NCI-H82 (cell line): ENCODE data around the gene SCN1B.
"Not testable (repeated sequence)": the region's sequence is repeated elsewhere in the genome, so short reads cannot be mapped to it uniquely, and the experiment has no call there.

Experiments
- DNase-seq: peaks from one replicate; lab custom pipeline; 2025; lab: John Stamatoyannopoulos, UW

SCN1B gene

DNA sequence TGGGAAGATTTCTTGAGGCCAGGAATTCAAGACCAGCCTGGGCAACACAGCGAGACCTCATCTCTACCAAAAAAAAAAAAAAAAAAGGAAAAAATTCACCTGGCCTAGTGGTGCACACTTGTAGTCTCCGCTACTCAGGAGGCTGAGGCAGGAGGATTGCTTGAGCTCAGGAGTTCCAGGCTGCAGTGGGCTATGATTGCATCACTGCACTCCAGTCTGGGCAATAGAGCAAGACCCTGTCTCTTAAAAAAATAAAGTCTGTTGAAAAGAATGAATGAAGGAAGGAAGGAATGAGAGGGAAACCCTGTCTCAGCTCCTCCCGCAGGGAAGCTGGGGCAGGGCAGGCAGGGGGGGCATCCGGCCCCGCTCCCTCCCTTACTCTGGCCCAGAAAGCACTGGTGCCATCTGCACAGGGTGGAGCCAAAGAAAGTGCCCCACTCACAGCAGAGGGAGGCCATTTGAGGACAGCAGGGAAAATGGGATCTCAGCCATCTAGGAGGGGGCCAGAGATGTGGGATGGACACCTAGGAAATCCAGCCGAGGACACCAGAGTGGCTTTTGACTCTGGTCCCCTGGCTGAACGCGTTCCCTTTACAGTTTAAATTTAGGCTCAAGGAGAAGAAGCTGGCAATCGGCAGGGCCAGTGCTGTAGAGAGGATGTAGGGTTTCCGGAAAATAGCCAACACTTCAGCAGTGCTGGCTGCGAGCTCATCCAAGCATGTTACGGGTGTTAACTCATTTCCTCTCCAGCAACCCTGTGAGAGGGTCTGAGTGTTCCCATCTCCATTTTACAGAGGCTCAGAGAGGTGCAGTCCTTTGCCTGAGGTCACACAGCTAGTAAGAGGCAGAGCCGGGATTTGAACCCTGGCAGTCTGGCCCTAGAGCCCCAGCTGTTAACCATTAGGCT, 7.7 kb downstream of the SCN1B start:
- DNase-seq: peak; percentile 85

DNA sequence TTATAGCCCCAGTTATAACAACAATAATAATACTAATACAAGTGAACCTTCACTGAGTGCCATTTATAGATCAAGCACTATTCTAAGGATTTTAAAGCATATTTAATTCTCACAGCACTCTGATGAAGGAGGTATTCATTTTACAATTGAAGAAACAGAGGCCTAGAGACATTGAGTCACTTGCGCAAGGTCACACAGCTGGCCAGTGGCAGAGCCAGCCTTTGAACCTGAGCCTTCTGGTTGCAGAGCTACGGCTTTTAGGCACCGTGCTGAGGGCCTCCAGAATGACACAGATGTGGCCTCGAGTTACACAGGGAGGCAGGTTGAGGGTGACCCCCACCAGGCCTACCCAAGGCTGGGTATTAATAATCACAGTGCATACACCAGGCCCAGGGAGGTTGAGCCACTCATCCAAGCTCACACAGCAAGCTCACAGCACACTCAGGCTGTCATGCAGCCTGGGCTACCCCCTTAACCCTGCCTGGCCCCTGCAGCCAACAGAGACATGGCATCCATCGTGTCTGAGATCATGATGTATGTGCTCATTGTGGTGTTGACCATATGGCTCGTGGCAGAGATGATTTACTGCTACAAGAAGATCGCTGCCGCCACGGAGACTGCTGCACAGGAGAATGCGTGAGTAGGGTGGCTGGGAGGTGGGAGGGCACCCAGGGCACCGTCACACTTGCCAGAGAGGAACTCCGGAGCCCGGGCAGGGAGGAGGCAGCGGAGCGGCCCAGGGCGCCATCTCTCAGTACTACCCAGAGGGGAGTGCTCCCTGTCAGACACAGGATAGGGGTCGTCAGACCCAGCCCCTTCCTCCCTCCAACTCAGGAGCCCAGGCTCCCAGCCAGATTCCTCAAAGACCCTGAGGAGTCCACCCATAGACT, 8.6 kb downstream of the SCN1B start:
- peak; percentile 88 for DNase-seq

DNA sequence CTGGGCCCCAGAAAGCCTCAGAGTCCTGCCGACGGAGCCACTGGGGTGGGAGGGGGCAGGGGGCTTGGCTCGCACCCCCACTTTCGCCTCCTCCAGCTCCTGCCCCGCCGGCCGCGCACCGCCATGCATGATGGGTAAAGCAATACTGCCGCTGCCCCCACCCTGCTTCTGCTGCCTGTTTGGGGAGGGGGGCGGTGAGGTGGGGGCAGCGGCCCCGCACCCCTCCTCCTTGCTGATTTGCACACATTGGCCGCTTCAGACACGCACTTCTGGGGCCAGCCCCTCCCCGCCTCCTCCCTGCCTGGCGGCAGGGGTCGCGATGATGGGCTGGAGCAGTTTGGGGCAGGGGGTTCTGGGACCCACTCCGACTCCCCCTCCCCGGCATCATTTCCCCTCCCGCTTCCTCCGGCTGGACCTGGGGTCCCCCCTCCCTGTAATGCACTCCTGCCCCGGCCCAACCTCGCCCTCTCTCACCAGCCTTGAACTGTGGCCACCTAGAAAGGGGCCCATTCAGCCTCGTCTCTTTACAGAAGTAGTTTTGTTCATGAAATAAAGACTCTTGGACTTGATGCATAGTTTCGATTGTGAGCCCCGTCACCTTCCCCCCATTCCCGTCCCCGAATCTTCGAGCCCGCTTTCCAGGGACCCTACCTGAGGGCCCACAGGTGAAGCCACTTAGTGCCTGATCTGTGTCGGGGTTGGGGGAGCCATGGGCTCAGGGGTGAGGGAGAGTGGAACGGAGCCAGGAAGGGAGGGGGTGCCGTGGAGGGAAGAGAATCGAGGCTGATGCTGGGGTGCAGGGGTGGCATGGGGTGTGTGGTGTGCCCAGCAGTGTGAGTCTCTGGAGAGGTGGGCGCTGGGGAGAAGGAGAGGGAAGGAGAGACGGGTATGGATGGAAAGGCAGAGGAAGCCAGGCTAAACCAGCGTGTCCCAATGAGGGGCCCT, 9.9 kb downstream of the SCN1B start:
- no peak for DNase-seq

DNA sequence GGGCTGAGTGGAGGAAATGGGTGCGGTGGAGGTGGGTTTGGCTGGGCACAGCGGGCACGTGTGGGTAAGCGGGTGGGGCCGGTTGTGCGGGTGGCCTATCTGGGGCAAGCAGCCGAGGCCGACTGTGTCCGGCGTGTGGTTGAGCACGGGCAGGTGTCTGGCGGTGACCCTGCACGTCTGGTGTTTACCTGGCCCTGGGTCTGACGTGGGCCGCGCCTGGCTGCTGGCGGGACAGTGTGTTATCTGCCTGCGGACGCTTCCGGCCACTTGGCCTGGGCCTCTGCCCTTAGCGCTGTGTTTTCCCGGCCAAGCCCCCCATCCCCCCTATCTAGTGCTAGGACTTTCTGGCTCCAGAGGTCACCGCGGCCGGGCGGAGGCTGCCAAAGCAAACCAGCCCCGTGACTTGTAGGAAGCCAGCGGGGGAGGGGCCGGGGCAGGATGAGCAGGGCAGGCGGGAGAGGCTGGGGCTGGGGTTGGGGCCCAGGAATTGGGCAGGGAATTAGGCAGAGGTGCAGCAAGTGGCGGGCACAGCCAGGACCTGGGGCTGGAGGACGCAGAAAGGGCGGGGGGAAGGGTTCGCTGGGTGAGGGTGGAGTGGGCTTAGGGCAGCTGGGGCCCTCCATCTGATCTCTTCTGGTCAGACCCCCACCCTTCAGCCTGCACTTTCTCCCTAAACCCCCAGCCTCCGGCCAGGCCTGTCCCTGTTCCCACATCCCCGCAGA, 10.7 kb downstream of the SCN1B start:
- peak; percentile 13 for DNase-seq

DNA sequence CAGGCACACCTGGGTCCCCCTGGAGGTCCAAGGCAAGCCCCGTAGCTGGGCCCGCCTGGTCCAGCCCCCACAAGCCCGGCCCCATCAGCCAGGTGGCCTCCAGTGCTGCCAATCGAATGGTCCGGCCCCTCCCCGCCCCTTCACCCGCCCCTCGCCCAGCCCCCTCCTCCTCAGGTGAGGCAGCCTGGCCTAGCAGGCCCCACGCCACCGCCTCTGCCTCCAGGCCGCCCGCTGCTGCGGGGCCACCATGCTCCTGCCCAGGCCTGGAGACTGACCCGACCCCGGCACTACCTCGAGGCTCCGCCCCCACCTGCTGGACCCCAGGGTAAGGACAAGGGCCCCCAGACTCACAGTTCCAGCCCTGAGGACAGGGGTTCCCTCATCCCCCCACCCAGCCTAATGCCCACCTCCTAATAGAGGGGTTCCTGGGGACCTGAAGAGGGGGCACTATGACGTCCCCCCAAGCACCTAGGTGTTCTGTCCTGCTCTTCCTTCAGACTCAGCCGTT, 11.3 kb downstream of the SCN1B start, which contains the start of gene HPN:
Gene HPN, plus strand, starts transcription at position 174 of the 508 bp plus-strand sequence. CDS start 786 bp downstream, outside the sequence.
- no peak for DNase-seq

DNA sequence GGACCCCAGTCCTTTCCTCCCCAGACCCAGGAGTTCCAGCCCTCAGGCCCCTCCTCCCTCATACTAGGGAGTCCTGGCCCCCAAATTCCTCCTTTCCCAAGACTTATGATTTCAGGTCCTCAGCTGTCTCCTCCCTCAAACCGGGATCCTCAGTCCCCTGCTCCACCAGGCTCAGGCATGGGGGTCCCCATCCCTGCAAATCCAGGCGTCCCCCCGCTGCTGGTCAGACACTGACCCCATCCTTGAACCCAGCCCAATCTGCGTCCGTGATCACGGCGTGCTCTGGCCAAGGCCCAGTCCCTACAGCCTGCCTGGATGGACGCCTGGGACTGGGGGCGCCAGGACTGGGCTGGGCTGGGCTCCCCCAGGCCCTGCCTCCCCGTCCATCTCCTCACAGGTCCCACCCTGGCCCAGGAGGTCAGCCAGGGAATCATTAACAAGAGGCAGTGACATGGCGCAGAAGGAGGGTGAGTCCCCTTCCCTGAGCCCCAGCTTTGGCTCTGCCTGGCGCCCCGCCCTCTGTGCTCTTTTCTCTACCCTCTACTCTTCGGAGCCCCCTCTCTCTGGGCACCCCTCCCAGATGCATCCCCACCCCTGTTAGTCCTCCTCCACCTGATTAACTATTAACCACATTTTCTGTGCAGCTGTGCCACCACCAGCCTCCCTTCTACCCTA, 11.9 kb downstream of the SCN1B start:
- DNase-seq: no peak

DNA sequence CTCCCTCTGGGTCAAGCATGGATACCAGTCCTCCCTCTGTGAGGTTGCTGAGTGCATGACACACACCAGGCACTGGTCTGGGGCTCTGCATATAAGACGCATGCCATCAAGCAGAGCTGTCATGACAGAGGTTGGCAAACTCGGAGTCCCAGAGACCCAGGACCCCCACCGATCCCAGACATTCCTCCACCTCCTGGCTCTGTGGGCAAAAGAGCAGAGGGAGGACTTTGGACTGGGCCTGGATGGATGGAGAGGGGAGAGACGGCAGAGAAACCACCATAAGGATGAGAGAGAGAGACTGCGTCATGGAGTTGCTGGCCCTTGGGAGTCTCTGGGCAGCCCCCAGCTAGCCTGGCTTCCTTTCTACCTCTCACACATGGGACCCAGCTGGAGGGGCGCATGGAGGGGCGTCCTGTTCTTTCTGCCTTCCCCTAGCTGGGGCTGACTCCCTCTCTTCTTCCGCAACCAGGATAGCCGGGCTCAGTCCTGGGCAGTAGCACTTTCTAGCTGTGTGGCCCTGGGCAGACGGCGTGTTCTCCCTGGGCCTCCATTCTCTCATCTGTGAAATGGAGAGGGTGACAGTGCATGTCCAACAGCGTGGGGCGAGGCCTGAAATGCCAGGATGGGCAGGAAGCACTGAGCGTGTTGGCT, 12.8 kb downstream of the SCN1B start:
- DNase-seq: no peak

DNA sequence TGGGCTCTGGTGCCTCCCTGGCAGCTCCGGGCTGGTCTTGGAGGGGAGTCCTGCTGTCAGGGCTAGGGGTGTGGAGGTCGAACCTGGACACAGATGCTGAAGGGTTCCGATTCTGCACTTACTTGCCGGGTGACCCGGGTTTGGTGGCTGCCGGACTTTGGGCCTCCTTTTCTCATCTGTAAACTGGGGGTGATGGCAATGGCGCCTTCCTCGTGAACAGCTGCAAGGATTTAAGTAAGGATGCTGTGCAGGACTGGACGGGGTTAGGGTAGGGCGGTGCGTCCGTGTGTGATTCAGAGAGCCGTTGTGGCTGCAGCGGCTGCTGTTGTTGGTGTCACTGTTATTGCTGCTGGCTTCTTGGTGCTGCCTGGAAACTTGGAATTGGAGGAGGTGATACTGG, 13.6 kb downstream of the SCN1B start:
- no peak for DNase-seq

DNA sequence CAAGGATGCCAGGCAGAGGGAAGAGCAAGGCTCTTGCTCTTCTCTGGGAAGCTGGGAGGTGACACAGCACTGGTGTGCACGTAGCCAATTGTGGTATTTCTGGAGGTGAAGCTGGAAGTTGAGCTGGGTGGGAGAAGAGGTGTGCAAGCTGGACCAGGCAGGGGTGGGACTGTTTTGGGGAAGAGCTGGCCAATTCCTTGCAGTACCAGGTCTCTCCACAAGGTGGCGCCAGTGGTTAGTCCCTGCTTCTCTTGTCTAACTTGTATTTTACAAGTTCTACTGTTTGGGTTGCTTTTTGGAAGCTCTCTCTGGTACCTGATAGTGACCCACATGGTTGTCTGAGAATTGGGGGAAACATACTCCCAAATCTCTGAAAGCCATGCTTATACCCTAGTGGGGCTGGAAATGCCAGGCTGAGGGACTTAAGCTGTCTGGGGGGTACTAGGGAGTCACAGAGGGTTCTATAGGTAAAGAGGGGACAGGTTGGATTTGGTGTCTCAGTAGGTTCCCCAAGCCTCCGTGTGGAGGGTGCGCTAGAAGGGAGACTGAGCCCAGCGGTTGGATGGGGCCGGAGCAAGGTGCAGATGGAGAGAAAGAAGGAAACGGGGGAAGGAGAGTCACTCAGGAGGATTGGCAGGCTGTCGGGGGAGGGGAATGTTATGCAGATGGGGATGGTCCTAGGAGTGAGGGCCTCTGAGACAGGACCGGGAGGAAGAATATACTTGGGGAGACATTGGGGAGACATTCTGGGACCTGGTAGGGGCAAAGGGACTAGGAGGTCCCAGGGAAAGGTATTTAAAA, 14.2 kb downstream of the SCN1B start:
- DNase-seq: peak; percentile 70

DNA sequence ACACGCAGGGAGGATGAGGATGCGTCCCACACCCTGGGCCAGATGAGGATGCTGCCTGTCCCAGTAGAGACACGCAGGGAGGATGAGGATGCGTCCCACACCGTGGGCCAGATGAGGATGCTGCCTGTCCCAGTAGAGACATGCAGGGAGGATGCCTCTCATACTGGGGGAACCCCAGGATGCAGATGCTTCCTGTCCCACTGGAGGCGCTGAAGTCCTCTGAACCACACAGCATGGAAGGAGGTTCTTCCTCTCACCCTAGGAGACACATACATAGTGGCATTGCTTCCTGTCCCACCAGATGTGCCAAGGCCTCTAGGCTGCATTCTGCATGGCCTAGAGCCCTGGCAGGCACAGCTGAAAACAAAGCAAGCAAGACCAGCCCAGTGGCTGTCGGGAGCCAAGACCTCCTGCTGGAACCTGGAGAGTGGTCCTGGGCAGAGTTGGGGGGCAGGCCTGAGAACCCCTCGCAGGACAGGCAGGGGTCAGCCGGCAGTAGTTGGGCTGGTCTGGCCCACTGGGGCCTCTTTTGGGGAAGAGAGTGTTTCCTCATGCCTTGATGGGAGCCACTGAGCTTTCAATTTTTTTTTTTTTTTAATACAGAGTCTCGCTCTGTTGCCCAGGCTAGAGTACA, 15.5 kb downstream of the SCN1B start:
- peak; percentile 36 for DNase-seq

DNA sequence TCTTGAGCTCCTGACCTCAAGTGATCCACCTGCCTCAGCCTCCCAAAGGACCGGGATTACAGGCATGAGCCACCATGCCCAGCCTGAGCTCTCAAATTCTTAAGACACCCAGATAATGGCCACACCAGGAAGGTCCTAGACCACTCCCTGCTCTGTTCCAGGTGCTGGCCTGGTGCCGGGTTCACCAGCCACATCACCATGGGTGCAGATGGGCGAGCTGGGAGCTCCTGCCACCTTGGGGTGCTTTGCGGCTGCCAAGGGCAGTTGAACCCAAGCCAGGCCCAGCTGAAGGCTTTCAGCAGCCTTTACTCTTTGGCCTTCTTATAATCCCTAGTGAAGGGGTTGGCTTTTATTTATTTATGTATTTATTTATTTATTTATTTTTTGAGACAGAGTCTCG, 16.2 kb downstream of the SCN1B start:
- DNase-seq: no peak

DNA sequence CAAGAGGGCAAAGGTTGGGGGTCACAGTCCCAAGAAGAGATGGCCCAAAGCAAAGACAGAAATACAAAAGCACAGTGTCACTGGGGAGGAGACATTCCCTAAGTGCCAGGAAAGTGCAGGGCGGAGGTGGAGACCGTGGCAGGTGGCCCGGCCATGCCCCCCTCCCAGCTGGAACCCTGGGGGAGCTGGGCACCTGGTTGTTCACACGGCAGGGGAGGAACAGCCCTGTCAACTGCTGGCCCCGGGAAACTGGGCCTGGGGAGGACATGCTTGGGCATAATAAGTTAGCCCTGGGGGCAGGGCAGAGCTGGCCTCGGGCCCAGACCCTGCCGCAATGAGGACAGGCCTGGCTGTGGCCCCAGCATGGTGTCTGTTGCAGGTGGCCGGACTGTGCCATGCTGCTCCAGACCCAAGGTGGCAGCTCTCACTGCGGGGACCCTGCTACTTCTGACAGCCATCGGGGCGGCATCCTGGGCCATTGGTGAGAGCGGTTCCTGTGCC, 18.7 kb downstream of the SCN1B start:
- DNase-seq: no peak

DNA sequence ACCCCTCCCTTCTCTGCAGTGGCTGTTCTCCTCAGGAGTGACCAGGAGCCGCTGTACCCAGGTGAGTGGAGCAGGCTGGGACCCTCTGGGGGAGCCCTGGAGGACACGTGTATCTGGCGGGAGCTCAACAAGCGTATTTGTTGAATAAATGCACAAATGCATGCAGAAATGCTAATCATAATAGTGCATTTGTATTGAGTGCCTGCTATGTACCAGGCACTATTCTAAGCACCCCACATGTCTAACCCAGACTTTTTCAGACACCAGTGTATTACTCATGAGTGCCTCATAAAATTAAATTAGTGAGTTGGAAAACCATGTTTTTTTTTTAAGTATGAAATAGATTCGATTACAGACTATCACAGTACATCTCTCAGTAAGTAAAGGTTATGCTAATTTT, 19.2 kb downstream of the SCN1B start:
- DNase-seq: no peak

DNA sequence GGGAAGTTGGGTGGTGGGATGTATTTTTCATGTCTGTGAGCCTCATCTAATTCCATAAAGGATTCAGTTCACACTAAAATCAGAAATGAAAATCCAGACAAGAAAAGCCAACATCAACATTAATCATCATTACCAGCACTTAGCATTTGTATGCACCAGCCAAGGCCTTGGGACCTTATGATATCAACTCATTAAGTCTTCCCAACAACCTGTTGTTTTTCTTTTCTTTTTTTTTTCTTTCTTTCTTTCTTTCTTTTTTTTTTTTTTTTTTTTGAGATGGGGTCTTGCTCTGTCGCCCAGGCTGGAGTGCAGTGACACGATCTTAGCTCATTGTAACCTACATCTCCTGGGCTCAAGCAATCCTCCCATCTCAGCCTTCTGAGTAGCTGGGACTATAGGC, 20.4 kb downstream of the SCN1B start:
- DNase-seq: not testable (repeated sequence)

DNA sequence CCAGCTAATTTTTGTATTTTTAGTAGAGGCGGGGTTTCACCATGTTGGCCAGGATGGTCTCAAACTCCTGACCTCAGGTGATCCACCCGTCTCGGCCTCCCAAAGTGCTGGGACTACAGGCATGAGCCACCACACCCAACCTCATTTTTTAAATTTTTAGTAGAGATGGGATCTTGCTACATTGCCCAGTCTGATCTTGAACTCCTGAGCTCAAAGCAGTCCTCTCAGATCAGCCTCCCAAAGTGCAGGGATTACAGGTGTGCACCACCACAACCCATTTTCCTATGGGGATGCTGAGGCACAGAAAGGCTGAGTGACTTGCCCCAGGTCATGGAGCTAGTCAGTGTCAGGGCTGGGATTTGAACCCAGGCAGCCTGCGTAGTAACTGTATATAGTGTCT, 21.0 kb downstream of the SCN1B start:
- DNase-seq: not testable (repeated sequence)

DNA sequence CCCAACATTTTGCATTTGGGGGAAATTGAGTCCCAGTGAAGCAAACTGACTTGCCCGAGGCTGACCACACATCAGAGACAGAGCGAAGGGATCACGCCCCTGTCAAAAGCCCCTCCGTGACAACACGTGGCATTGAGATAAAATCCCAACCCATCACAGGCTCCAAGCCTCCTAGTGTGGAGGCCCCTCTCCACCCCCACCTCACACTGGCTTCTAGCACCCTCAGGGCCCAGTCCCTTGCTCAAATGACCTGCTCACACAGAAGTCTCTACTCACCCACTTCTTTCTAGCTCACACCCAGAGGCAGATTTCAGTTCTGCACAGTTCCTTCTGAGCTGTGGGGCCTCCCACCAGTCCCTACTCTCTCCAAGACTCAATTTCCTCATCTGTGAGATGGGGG, 21.5 kb downstream of the SCN1B start:
- no peak for DNase-seq

DNA sequence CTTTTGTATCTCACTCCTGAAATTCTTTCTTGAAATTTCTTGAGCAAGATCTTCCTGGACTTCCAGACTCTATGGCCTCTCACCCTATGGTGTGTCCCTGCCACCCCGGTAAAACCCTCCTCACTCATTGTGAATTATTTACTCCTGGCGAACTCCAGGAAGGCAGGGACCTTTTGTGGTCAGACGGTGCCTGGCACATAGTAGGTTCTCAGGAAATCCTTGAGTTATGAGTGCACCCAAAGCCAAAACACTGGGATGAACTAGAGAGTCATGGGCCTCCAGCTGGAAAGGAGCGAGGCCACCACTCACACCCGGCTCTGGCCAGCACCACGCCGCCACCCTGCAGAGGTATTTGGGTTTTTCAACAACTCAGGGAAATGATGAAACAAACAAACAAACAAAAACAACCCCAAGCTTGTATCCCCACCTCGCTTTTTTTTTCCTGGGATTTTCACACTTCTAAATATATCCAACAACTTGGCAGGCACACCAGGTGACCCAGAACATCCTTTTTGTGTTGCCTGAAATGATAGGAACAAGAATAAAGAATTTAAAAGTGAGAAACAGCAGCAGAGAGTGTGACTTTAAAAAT, 22.4 kb downstream of the SCN1B start:
- no peak for DNase-seq
